Loucy (cell line): ENCODE results near the gene TP53I13.
A peak's percentile ranks its signal among the peaks of the same experiment; 100 is the strongest.

ENCODE experiments used
- H2AFZ ChIP-seq: fragments of 200-600 bp; sonication (generic); 2 replicates; pipeline ENCODE4 v1.6.0; 2016; ENCODE audit warnings: antibody characterized with exemption, mild to moderate bottlenecking, low read length, moderate library complexity
- H3F3A ChIP-seq: fragments of 200-600 bp; 2 replicates; pipeline ENCODE4 v1.6.0; 2016; ENCODE audit warnings: antibody characterized with exemption, low read depth, mild to moderate bottlenecking
- H3K27me3 ChIP-seq: fragments of 200-600 bp; sonication (generic); 2 replicates; pipeline ENCODE4 v1.6.1; 2014; ENCODE audit warnings: low read length, mild to moderate bottlenecking; ENCODE audit not compliant: insufficient read depth, poor library complexity, severe bottlenecking
- H3K36me3 ChIP-seq: fragments of 200-600 bp; sonication (generic); 2 replicates; pipeline ENCODE4 v1.6.1; 2016; ENCODE audit warnings: low read length; ENCODE audit not compliant: insufficient read depth
- H3K4me1 ChIP-seq: fragments of 200-600 bp; sonication (generic); 2 replicates; pipeline ENCODE4 v1.5.1; 2014; ENCODE audit warnings: low read length, mild to moderate bottlenecking; ENCODE audit not compliant: insufficient read depth, poor library complexity, severe bottlenecking
- H3K4me2 ChIP-seq: fragments of 200-600 bp; sonication (generic); 2 replicates; pipeline ENCODE4 v1.6.0; 2014; ENCODE audit warnings: antibody characterized with exemption, low read length, low read depth, mild to moderate bottlenecking; ENCODE audit not compliant: poor library complexity, severe bottlenecking
- H3K4me3 ChIP-seq: fragments of 200-600 bp; sonication (generic); 2 replicates; pipeline ENCODE4 v1.5.1; 2014; ENCODE audit warnings: low read length, mild to moderate bottlenecking, mixed read lengths; ENCODE audit not compliant: poor library complexity, severe bottlenecking
- H3K79me2 ChIP-seq: fragments of 200-600 bp; sonication (generic); 2 replicates; pipeline ENCODE4 v1.6.1; 2014; ENCODE audit warnings: low read length; ENCODE audit not compliant: insufficient read depth
- H3K9ac ChIP-seq: fragments of 200-600 bp; sonication (generic); 2 replicates; pipeline ENCODE4 v1.6.0; 2014; ENCODE audit warnings: mild to moderate bottlenecking, low read depth, low read length, moderate library complexity; ENCODE audit not compliant: poor library complexity, severe bottlenecking
- H3K9me2 ChIP-seq: fragments of 200-600 bp; sonication (generic); replicated peaks from 2 replicates; pipeline ENCODE4 v1.6.1; 2016; ENCODE audit warnings: low read depth, low read length, mixed read lengths
- H3K9me3 ChIP-seq: fragments of 200-600 bp; sonication (generic); 2 replicates; pipeline ENCODE4 v1.6.1; 2014; ENCODE audit warnings: mild to moderate bottlenecking, antibody characterized with exemption, low read length, low read depth; ENCODE audit not compliant: insufficient read depth
- H4K20me1 ChIP-seq: fragments of 200-600 bp; sonication (generic); 2 replicates; pipeline ENCODE4 v1.6.0; 2014; ENCODE audit warnings: antibody characterized with exemption, low read length, mild to moderate bottlenecking; ENCODE audit not compliant: insufficient read depth, poor library complexity, severe bottlenecking
- EZH2phosphoT487 ChIP-seq: fragments of 200-600 bp; IDR thresholded peaks from 2 replicates; pipeline ENCODE4 v1.6.1; 2018; ENCODE audit warnings: antibody characterized with exemption, mild to moderate bottlenecking, moderate library complexity, borderline replicate concordance
- TF ChIP-seq, protein P1 (sequence below): fragments of 200-600 bp; sonication (generic); conservative IDR thresholded peaks from 2 replicates; pipeline ENCODE4 v1.5.1; 2014; ENCODE audit warnings: mild to moderate bottlenecking, antibody characterized with exemption, low read length

Gene TP53I13

DNA sequence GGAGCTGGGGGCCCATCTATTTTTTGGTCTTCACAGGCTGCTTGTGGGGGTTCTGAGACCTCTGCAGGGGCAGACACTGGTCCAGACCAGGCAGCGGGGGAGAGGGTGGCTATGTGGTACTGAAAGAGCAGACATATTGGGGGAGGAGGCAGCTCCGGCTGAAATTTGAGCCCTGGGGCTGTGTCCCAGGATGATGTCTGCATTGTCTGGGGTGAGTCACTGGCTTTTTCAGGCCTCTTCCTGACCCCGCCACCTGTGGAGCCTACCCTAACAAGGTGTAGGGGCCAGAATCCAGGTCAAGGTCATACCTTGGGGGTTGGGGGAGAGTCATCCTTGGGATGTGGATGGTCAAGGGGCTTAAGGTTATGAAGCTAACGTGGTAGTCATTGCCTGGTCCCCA is 51.8 kb downstream of the TP53I13 start:
- no peaks in the 10 kb centered on the region for H3K27me3 ChIP-seq
- no peak overlapping the region for H3K4me2 ChIP-seq
- H3K36me3 ChIP-seq, result no peaks in the 10 kb centered on the region
- H3K9ac ChIP-seq, result no peak overlapping the region
- H2AFZ ChIP-seq, result no peak overlapping the region
- no peaks in the 10 kb centered on the region for H3F3A ChIP-seq
- H3K9me2 ChIP-seq, result no peaks in the 10 kb centered on the region
- no peak for TF ChIP-seq EZH2phosphoT487
- TF ChIP-seq, protein P1, sequence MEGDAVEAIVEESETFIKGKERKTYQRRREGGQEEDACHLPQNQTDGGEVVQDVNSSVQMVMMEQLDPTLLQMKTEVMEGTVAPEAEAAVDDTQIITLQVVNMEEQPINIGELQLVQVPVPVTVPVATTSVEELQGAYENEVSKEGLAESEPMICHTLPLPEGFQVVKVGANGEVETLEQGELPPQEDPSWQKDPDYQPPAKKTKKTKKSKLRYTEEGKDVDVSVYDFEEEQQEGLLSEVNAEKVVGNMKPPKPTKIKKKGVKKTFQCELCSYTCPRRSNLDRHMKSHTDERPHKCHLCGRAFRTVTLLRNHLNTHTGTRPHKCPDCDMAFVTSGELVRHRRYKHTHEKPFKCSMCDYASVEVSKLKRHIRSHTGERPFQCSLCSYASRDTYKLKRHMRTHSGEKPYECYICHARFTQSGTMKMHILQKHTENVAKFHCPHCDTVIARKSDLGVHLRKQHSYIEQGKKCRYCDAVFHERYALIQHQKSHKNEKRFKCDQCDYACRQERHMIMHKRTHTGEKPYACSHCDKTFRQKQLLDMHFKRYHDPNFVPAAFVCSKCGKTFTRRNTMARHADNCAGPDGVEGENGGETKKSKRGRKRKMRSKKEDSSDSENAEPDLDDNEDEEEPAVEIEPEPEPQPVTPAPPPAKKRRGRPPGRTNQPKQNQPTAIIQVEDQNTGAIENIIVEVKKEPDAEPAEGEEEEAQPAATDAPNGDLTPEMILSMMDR, result no peak
- H3K79me2 ChIP-seq, result no peaks in the 10 kb centered on the region
- H3K4me3 ChIP-seq, result no peak overlapping the region
- H4K20me1 ChIP-seq, result no peaks in the 10 kb centered on the region
- peaks cover 10% of the 10 kb centered on the region for H3K4me1 ChIP-seq
- no peaks in the 10 kb centered on the region for H3K9me3 ChIP-seq

DNA sequence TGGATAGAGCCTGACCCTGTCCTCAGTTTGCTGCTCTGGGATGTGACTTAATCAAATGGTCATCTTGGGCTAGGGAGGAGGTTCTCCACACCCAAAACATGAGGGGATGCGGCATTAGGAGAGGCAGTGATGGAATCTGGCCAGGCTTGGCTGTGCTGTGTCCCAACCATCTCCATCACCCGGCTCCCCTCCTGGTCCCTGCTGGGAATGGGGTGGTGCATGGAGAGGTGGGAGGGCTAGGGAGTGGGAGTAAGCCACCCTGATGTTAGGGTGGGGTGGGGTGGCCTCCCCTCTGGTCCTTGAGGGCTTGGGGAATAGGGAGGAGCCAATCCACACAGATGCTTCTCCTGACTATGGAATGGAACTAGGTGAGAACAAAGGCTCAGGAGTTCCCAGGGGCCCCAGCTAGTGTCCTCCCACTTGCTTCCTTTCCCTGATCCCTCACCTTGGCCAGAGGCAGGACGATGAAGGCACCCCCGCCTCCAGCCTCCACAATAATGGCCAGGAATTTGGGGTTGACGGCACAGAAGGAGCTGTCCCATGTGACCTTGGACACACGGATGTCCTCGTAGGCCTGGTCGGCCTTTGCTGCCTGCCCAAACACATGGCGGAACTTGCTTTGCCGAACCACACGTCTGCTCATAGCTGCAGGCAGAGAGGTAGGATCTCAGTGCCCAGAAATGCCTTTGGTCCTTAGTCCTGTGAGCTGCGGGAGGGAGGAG is 52.4 kb downstream of the TP53I13 start:
- no peak overlapping the region for H2AFZ ChIP-seq
- no peaks in the 10 kb centered on the region for H3K36me3 ChIP-seq
- H3K9me3 ChIP-seq, result no peaks in the 10 kb centered on the region
- no peak overlapping the region for H3K4me2 ChIP-seq
- H3K4me1 ChIP-seq, result peaks cover 10% of the 10 kb centered on the region
- H3F3A ChIP-seq, result no peaks in the 10 kb centered on the region
- no peak for TF ChIP-seq EZH2phosphoT487
- TF ChIP-seq, protein P1, result no peak
- H4K20me1 ChIP-seq, result no peaks in the 10 kb centered on the region
- H3K27me3 ChIP-seq, result no peaks in the 10 kb centered on the region
- no peak overlapping the region for H3K4me3 ChIP-seq
- no peaks in the 10 kb centered on the region for H3K79me2 ChIP-seq
- no peak overlapping the region for H3K9ac ChIP-seq
- no peaks in the 10 kb centered on the region for H3K9me2 ChIP-seq

DNA sequence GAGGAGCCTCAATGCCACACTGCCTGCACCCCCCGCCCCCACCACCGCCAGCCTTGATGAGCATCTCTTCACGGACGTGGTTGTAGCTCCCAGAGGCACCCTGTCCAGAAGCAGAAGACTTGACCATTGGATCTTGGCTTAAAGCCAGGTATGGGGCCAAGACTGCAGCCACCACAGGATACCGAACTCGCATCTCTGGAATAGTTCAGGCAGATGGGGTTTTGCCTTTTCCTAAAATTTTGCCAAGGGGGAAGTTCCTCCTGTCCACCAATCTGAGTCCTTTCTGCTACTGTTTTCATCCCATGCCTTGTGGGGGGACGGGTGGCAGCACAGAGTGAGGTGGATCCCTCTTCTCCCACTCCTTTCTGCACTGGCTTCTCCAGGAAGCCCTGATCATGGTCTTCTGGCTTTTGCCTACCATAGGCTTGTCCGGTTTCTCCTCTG is 53.3 kb downstream of the TP53I13 start:
- Histone ChIP-seq H3K4me3 (no peak overlapping the region), H4K20me1 (no peaks in the 10 kb centered on the region), H3K4me1 (peaks cover 10% of the 10 kb centered on the region), H3K27me3 (no peaks in the 10 kb centered on the region), H3K9ac (no peak overlapping the region), H3K9me2 (no peaks in the 10 kb centered on the region), H3K79me2 (no peaks in the 10 kb centered on the region), H2AFZ (no peak overlapping the region), H3K36me3 (no peaks in the 10 kb centered on the region), H3F3A (no peaks in the 10 kb centered on the region), H3K9me3 (no peaks in the 10 kb centered on the region), H3K4me2 (peak overlapping the region; percentile 76)
- TF ChIP-seq, protein P1, result no peak
- no peak for TF ChIP-seq EZH2phosphoT487
